ENCODE data around the gene PINLYP. TPM values are rescaled to one million over a fixed set of nuclear protein-coding genes. Genes with fewer than 3 reads are reported as not detected.

The PINLYP gene
- total RNA-seq, 1 experiment from 2014 or later, result 11.9 TPM

GRCh38 chr19:43598445-43599240 lies 23.0 kb downstream of the PINLYP start:
- H2AK5ac ChIP-seq (ENCODE audit: insufficient read length, low read length), result no peak overlapping the region
- no peak overlapping the region for H3K18ac ChIP-seq (ENCODE audit: insufficient read length, low read depth, low read length)
- Mint-ChIP-seq H3K27ac (peak overlapping the region in 1 of 3 experiments; percentile 97; a peak in 2 of 7 replicates), H3K4me1 (peaks cover 18 to 24% of the 10 kb centered on the region in 2 experiments), H3K9me3 (no peaks in the 10 kb centered on the region; a peak in 1 of 5 replicates), H3K4me3 (0 out of 5 replicates have a peak overlapping the region, but pooled peaks of 1 of the 2 experiments have one; percentile 95), H3K36me3 (ENCODE audit: insufficient read depth in 1 of 3, low read depth in 3 of 3) (peaks cover 4 to 31% (median 20%) of the 10 kb centered on the region in 3 experiments), H3K27me3 (ENCODE audit: low read depth) (no peaks in the 10 kb centered on the region)
- no peak overlapping the region for H3K9ac ChIP-seq (ENCODE audit: extremely low read depth, insufficient read length, low read length)
- no peak overlapping the region for H3K56ac ChIP-seq (ENCODE audit: insufficient read length, low read depth, low read length)
- no peak overlapping the region for H4K8ac ChIP-seq (replicated peaks; ENCODE audit: insufficient read length, low read depth, low read length)
- no peak overlapping the region for H3T11ph ChIP-seq (ENCODE audit: low read length)
- no peak overlapping the region for H3K27ac ChIP-seq (ENCODE audit: insufficient read length, low read depth, low read length)
- no peak overlapping the region for H2BK20ac ChIP-seq (ENCODE audit: low read depth, low read length, poor library complexity, severe bottlenecking)
- no peak overlapping the region for H3K23ac ChIP-seq (ENCODE audit: insufficient read length, low read depth, low read length)
- peaks cover 4% of the 10 kb centered on the region; the same call in 1 of the 2 replicates for H3K79me2 ChIP-seq (ENCODE audit: insufficient read depth, low read length)
- no CpG with 5 or more reads among the region's 19 CpGs for WGBS (ENCODE audit: extremely low coverage, insufficient read length, low lambda C conversion rate)
- no peaks in the 10 kb centered on the region for H3K9me3 ChIP-seq (ENCODE audit: control insufficient read depth, low read depth, low read length)
- H2BK120ac ChIP-seq (ENCODE audit: low read depth, low read length, poor library complexity, severe bottlenecking), result no peak overlapping the region
- DNase-seq, result no peak
- H4K20me1 ChIP-seq (ENCODE audit: control insufficient read depth, insufficient read depth, insufficient read length), result no peaks in the 10 kb centered on the region
- H2BK15ac ChIP-seq (ENCODE audit: low read depth, low read length), result no peak overlapping the region
- H3K4ac ChIP-seq (ENCODE audit: low read depth, low read length), result no peak overlapping the region
- H2BK12ac ChIP-seq (ENCODE audit: insufficient read length, low read depth, low read length), result no peak overlapping the region
- no peak overlapping the region for H3K14ac ChIP-seq (ENCODE audit: insufficient read depth, low read length)
- H3K23me2 ChIP-seq (ENCODE audit: insufficient read length, low read depth, low read length, poor library complexity, severe bottlenecking), result peaks cover 20% of the 10 kb centered on the region
- no peaks in the 10 kb centered on the region for H3K79me1 ChIP-seq (ENCODE audit: insufficient read depth, low read depth, low read length, poor library complexity, severe bottlenecking)
- TF ChIP-seq, protein P1, sequence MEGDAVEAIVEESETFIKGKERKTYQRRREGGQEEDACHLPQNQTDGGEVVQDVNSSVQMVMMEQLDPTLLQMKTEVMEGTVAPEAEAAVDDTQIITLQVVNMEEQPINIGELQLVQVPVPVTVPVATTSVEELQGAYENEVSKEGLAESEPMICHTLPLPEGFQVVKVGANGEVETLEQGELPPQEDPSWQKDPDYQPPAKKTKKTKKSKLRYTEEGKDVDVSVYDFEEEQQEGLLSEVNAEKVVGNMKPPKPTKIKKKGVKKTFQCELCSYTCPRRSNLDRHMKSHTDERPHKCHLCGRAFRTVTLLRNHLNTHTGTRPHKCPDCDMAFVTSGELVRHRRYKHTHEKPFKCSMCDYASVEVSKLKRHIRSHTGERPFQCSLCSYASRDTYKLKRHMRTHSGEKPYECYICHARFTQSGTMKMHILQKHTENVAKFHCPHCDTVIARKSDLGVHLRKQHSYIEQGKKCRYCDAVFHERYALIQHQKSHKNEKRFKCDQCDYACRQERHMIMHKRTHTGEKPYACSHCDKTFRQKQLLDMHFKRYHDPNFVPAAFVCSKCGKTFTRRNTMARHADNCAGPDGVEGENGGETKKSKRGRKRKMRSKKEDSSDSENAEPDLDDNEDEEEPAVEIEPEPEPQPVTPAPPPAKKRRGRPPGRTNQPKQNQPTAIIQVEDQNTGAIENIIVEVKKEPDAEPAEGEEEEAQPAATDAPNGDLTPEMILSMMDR (conservative IDR thresholded peaks at IDR 0.05), result no peak
- no peak overlapping the region for H2AFZ ChIP-seq (ENCODE audit: low read length)
- no peak overlapping the region for H4K91ac ChIP-seq (ENCODE audit: insufficient read length, low read depth, low read length)
- H3K4me2 ChIP-seq (ENCODE audit: insufficient read depth, insufficient read length, low read length), result no peak overlapping the region
- H4K5ac ChIP-seq (ENCODE audit: insufficient read length, low read depth, low read length), result no peak overlapping the region
- H3K27me3 ChIP-seq (ENCODE audit: insufficient read depth, low read length), result no peaks in the 10 kb centered on the region
- no peak overlapping the region for H2BK5ac ChIP-seq (ENCODE audit: insufficient read length, low read length)
- H3K4me1 ChIP-seq (ENCODE audit: insufficient read depth, low read length), result 0 out of 2 replicates have a peak, but pooled peaks cover 3% of the 10 kb centered on the region

Measured in H9 (cell line).